ENCODE measurements around the gene LIPC.

Gene LIPC

GRCh38 chr15:58568157-58568571, 136.4 kb downstream of the LIPC start:
- DNase-seq: no peak
- Histone ChIP-seq H3K4me2 (ENCODE audit: insufficient read depth, low read length) (no peak overlapping the region), H3K79me2 (ENCODE audit: insufficient read depth, low read length) (no peaks in the 10 kb centered on the region), H3K9me3 (ENCODE audit: insufficient read depth, low read length, severe bottlenecking) (no peaks in the 10 kb centered on the region), H3K9ac (ENCODE audit: low read depth, low read length) (no peak overlapping the region), H3K4me3 (ENCODE audit: low read depth in 1 of 2, low read length in 2 of 2) (no peak overlapping the region), H3K27ac (ENCODE audit: low read length) (no peak overlapping the region), H3K27me3 (ENCODE audit: insufficient read depth, low read length, poor library complexity) (no peaks in the 10 kb centered on the region), H3K4me1 (ENCODE audit: insufficient read depth, low read length) (no peaks in the 10 kb centered on the region), H3K36me3 (ENCODE audit: insufficient read depth, low read length) (no peaks in the 10 kb centered on the region), H2AFZ (ENCODE audit: low read depth, low read length) (no peak overlapping the region), H4K20me1 (ENCODE audit: insufficient read depth, low read length) (no peaks in the 10 kb centered on the region)
- no peak for ATAC-seq (ENCODE audit: insufficient read depth, low read depth)
- TF ChIP-seq EZH2 (IDR thresholded peaks at IDR 0.05; ENCODE audit: borderline replicate concordance, low read depth, low read length, severe bottlenecking) (no peak), CTCF (IDR thresholded peaks at IDR 0.05; ENCODE audit: borderline replicate concordance, extremely low read depth, low read length, poor library complexity, severe bottlenecking) (no peak)

GRCh38 chr15:58569455-58569854, 137.7 kb downstream of the LIPC start:
- Histone ChIP-seq H3K27ac (ENCODE audit: low read length) (no peak overlapping the region), H3K4me3 (ENCODE audit: low read depth in 1 of 2, low read length in 2 of 2) (no peak overlapping the region), H3K27me3 (ENCODE audit: insufficient read depth, low read length, poor library complexity) (no peaks in the 10 kb centered on the region), H4K20me1 (ENCODE audit: insufficient read depth, low read length) (no peaks in the 10 kb centered on the region), H2AFZ (ENCODE audit: low read depth, low read length) (no peak overlapping the region), H3K9me3 (ENCODE audit: insufficient read depth, low read length, severe bottlenecking) (no peaks in the 10 kb centered on the region), H3K9ac (ENCODE audit: low read depth, low read length) (no peak overlapping the region), H3K79me2 (ENCODE audit: insufficient read depth, low read length) (no peaks in the 10 kb centered on the region), H3K36me3 (ENCODE audit: insufficient read depth, low read length) (no peaks in the 10 kb centered on the region), H3K4me2 (ENCODE audit: insufficient read depth, low read length) (no peak overlapping the region), H3K4me1 (ENCODE audit: insufficient read depth, low read length) (no peaks in the 10 kb centered on the region)
- no peak for TF ChIP-seq EZH2 (IDR thresholded peaks at IDR 0.05; ENCODE audit: borderline replicate concordance, low read depth, low read length, severe bottlenecking)
- TF ChIP-seq CTCF (IDR thresholded peaks at IDR 0.05; ENCODE audit: borderline replicate concordance, extremely low read depth, low read length, poor library complexity, severe bottlenecking): no peak
- ATAC-seq (ENCODE audit: insufficient read depth, low read depth): no peak
- DNase-seq: no peak

- no peaks in the 10 kb centered on the region for H3K27me3 ChIP-seq (ENCODE audit: insufficient read depth, low read length, poor library complexity)
- no peak overlapping the region for H3K4me3 ChIP-seq (ENCODE audit: low read depth in 1 of 2, low read length in 2 of 2)
- H3K79me2 ChIP-seq (ENCODE audit: insufficient read depth, low read length): no peaks in the 10 kb centered on the region
- H3K9me3 ChIP-seq (ENCODE audit: insufficient read depth, low read length, severe bottlenecking): no peaks in the 10 kb centered on the region
- no peaks in the 10 kb centered on the region for H3K4me1 ChIP-seq (ENCODE audit: insufficient read depth, low read length)
- H3K27ac ChIP-seq (ENCODE audit: low read length): no peak overlapping the region
- H3K36me3 ChIP-seq (ENCODE audit: insufficient read depth, low read length): no peaks in the 10 kb centered on the region
- TF ChIP-seq CTCF (IDR thresholded peaks at IDR 0.05; ENCODE audit: borderline replicate concordance, extremely low read depth, low read length, poor library complexity, severe bottlenecking) (no peak), EZH2 (IDR thresholded peaks at IDR 0.05; ENCODE audit: borderline replicate concordance, low read depth, low read length, severe bottlenecking) (no peak)
- no peak overlapping the region; the same call in 1 of the 2 replicates for H2AFZ ChIP-seq (ENCODE audit: low read depth, low read length)
- no peak overlapping the region for H3K9ac ChIP-seq (ENCODE audit: low read depth, low read length)
- H4K20me1 ChIP-seq (ENCODE audit: insufficient read depth, low read length): no peaks in the 10 kb centered on the region
- no peak for ATAC-seq (ENCODE audit: insufficient read depth, low read depth)
- no peak for DNase-seq
- no peak overlapping the region for H3K4me2 ChIP-seq (ENCODE audit: insufficient read depth, low read length)
Measured at GRCh38 chr15:58571491-58571890, 139.7 kb downstream of the LIPC start.

- no peaks in the 10 kb centered on the region for H3K9me3 ChIP-seq (ENCODE audit: insufficient read depth, low read length, severe bottlenecking)
- no peak overlapping the region for H3K4me2 ChIP-seq (ENCODE audit: insufficient read depth, low read length)
- DNase-seq (no peak), ATAC-seq (ENCODE audit: insufficient read depth, low read depth) (no peak)
- H3K9ac ChIP-seq (ENCODE audit: low read depth, low read length): no peak overlapping the region
- H3K27me3 ChIP-seq (ENCODE audit: insufficient read depth, low read length, poor library complexity): no peaks in the 10 kb centered on the region
- no peak overlapping the region for H3K4me3 ChIP-seq (ENCODE audit: low read depth in 1 of 2, low read length in 2 of 2)
- no peaks in the 10 kb centered on the region for H3K79me2 ChIP-seq (ENCODE audit: insufficient read depth, low read length)
- H3K36me3 ChIP-seq (ENCODE audit: insufficient read depth, low read length): no peaks in the 10 kb centered on the region
- TF ChIP-seq EZH2 (IDR thresholded peaks at IDR 0.05; ENCODE audit: borderline replicate concordance, low read depth, low read length, severe bottlenecking) (no peak), CTCF (IDR thresholded peaks at IDR 0.05; ENCODE audit: borderline replicate concordance, extremely low read depth, low read length, poor library complexity, severe bottlenecking) (no peak)
- H2AFZ ChIP-seq (ENCODE audit: low read depth, low read length): no peak overlapping the region
- H4K20me1 ChIP-seq (ENCODE audit: insufficient read depth, low read length): no peaks in the 10 kb centered on the region
- no peaks in the 10 kb centered on the region for H3K4me1 ChIP-seq (ENCODE audit: insufficient read depth, low read length)
- no peak overlapping the region for H3K27ac ChIP-seq (ENCODE audit: low read length)
Measured at GRCh38 chr15:58572521-58572920, 140.7 kb downstream of the LIPC start.

Data from DND-41 (cell line).